Measurements from ENCODE around the gene KRABD2.

GRCh38 chr17:8372422-8372821, 4.1 kb downstream of the KRABD2 start:
- TF ChIP-seq CTCF (IDR thresholded peaks at IDR 0.05; ENCODE audit: low read depth, low read length, missing input control) (no peak), RAD21 (IDR thresholded peaks at IDR 0.05) (no peak), YY1 (IDR thresholded peaks at IDR 0.05) (no peak), EGR1 (IDR thresholded peaks at IDR 0.05; ENCODE audit: low read depth in 2 of 2) (no peak)

All from liver (tissue), 3 donors.